Measurements from ENCODE around the gene DIMT1.
A peak's percentile ranks its signal among the peaks of the same experiment; 100 is the strongest.

The DIMT1 gene

DNA sequence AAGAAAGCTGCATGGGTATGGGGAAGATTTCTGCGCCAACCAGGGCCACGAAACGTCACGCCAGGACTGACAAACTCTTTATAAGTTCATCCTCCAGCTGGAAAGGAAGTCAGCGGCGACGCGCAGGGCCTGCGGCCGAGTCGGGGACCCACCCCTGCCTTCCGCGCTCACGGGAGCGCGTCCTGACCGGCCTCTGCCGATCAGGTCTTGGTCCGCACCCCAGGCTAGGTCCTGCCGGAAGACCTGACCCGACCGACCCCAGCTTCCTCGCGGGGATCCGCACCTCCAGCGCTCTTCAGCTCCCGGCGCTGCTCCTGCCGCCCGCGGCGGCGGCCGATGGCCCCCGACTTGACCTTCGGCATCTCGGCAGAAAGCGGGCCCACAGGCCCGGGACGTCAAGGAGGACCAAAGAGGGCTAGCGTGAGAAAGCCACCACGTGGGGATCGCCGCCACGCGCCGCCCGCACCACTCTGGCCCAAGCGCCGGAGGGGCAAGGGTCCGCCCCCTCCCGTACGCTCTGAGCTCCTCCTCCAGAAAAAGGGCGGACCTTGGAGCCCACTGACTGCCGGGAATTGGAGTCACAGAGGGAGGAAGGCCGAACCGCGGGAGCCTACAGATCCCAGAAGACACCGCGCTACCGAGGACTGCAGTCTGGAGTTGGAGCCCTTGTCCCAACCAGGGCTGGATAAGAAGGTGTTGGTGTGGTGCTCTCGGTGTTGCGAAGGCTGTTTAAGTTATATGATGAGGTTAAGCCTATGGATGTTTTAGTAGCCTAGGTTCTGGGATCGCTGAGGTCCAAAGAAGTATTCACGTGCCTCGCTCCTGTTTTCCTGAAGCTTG, at the start of gene DIMT1:
Gene DIMT1, minus strand, starts transcription at position 495 of the 840 bp plus-strand sequence. Its CDS starts 133 bp downstream, at position 362.
- peak; percentile 79 to 98 for DNase-seq

DNA sequence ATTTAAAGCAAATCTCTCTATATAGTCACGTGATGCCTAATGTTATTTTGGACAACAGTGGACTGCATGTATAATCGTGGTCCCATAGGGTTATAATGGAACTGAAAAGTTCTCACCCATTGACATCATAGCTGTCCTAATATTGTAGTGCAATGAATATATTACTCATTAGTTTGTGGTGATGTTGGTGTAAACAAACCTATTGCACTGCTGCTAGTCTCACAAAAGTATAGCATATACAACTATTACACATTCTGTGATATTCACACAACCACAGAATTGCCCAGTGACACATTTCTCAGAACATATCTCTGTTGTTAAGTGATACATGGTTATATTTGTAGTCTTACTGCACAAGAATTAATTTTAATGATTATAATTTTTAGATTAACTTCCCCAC, 46.6 kb upstream of the DIMT1 start:
- no peak for DNase-seq

DNA sequence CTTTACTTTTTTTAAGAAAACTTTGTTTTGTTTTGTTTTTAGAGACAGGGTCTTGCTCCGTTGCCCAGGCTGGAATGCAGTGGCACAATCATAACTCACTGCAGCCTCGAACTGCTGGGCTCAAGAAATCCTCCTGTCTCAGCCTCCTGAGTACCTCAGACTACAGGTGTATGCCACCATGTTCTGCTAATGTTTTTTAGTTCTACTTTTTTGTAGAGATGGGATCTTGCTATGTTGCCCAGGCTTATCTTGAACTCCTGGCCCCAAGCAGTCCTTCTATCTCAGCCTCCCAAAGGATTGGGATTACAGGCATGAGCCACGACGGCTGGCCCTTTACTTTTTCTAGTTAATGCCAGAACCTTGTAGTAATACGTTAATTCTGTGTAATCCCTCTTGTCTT, 44.8 kb upstream of the DIMT1 start:
- no peak for DNase-seq

DNA sequence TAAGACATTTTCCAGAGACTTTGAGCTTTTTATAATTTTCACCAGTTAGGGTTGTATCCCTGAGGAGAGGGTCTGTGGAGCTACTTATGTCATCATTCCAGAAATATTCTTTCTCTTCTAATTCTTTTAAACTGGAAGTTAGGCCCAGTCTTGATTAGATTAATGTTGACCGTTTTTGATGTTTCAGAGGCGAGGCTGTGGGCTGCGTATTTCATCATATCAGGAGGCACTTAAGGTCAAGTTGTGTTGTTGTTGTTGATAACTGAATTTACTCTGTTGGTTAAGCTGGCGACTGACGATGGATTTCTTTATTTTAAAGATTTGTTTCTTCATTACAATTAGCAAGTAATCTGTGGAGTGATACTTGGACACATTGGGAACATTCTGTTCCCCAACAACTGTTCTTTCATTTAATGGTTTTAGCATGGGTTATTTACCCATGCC, 28.9 kb upstream of the DIMT1 start:
- no peak for DNase-seq

DNA sequence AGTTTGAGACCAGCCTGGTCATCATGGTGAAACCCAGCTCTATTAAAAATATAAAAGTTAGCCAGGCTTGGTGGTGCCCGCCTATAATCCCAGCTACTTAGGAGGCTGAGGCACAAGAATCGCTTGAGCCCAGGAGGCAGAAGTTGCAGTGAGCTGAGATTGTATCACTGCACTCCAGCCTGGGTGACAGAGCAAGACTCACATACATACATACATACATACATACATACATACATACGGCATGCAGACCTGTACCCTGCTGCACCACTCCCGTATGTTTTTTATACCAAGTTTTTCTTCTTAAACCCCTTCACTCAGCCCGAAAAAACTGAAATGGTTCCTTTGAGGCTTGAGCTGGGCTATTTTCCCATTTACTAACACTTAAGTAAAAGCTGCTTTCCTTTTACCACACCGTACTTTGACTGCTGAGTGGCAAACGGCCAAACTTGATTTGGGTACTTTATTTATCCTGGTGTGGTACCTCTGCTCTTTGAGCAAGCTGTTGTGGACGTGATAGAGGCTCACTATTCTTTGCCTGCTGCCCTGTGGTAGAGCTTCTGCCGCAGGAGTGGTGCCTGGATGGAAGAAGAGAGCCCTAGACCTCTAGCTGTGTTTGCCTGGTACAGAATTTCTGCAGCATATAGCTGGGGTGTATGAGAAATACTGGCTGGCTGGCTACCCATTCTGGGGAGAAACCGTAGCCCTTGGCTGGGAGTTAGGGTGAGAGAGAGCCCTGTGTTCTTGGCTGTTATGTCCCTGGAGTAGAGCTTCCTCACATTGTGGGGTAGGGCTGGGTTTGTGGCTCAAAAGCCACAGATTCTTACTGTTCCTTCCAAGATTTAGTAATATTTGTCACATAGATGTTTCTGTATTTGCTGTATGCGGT, 28.3 kb upstream of the DIMT1 start:
- no peak for DNase-seq

DNA sequence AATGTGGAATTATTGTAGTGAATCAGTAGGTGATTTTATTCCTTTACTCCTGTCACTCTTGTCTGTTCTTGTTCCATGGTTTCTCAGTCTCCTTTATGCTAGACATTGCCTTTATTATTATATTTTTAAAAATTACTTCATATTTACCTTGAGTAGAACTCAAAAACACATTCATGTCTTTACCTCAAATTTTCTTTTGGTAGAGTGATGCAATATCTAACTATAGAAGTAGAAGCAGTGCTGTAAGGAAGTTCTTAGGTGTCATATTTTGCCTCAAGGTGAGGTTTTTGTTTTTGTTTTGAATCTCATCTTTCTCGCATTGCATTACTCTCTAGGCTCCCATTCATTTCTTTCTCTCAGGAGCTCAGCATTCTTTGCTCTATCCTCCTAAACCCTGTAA, 21.1 kb upstream of the DIMT1 start:
- DNase-seq, result no peak

DNA sequence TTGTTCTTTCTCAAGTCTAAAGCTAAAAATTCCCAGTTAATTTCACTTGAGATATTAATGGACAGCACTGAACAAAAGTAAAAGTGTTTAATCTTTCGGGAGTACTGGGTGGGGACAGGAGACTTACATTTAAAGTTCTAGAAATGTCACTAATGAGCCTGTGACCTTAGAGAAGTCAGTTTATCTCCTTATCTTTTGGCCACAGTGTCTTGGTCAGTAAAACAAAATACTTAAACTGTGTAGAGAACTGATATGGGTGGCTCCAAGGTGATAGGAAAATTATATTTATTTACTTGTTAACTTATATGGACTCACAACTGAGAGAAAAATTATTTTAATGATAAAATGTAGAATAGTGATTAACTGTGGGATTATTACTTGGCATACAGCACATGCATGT, 17.7 kb upstream of the DIMT1 start:
- no peak for DNase-seq

DNA sequence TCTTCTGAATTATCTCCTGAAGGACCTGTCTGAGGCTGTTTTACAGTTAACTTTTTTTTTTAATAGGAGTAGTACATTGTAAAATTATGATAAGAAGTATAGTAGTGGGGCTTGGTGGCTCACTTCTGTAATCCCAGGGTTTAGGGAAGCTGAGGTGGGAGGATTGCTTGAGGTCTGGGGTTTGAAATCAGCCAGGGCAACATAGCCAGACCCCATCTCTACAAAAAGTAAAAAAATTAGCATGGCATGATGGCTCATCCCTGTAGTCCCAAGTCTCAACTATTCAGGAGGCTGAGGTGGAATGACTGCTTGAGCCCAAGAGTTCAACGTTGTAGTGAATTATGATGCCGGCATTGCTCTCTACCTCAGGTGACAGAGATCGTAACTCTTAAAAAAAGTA, 15.9 kb upstream of the DIMT1 start:
- no peak for DNase-seq

DNA sequence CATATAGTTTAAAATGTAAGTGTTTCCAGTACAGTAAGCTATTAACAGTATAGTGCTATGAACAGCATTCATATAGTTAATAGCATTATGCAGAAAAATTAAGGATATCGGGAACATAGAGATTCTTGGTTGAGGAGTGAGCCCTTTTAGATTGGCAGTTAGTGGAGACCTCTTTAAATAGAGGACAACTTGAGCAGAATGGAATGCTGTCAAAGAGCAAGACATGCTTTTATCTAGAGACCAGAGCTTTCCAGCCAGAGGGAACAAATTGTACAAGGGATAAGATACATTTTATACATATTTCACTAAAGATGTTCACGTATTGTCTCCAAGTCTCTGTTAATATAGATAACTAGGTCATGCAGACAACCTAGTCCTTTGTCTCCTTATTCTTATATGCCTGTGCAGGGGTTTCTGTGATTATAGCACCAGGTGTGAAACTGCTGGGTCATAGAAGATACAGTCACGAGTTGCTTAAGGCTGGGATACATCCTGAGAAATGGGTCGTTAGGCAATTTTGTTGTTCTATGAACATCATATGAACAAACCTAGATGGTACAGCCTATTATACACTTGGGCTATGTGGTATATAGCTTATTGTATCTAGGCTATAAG, 14.9 kb upstream of the DIMT1 start:
- DNase-seq, result no peak

DNA sequence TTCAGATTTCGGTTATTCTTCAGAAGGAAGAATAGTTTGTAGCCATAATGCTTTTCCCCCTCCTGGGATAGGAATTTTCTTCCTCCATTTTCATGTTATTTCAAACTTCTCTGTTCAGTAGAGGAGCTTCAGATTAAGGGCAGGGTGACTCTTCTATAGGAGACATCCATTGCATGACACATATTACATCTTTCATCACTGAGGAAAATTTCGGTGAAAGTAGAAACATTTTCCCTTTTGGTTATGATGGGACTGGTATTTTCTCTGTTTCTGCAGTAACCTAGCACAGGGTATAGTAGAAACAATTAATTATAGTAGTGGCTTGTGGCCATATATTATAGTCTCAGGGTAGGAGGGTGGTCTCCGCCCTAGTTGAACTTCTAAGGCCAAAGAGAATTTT, 10.0 kb upstream of the DIMT1 start:
- no peak for DNase-seq

DNA sequence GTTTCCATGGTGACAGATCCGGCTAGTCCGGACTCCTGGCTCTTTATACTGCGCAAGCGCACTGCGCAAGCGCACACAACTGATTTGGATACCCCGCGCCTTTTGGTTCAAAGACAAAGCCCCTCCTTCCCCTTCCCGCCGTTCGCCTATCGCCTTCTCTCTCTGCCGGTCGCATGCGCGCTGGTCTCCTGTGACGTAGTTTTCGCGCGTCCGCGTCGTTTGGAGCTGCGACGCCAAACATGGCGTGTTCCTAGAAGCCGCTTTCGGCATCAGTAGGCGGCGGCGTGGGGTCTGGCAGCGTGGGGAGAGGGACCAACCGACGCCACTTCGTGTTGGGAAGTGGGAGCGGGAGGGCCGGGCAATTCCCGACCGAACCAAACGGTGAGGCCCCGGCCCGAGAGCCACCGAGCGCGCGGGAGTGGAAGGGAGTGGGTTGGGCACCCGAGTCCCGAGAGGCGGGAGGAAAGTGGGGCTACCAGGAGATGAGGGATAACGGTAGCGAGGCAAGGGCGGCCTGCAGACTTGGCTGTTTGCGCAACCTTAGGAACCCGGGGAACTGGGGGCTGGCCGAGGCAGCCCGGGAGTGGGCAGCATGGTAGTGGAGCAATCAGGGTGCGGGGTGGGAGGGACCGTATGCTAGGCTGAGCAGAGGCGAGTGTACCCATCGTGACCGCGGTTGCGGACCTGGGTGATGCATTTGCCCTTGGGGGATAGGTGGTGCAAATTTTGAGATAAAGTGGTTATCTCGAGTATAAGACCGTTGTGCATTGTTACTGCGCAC, 9.0 kb upstream of the DIMT1 start, which contains the start of gene IPO11:
Gene IPO11, plus strand, starts transcription at position 215 of the 781 bp plus-strand sequence. CDS start 24,517 bp downstream, outside the sequence.
- DNase-seq, result peak; percentile 93 to 99

DNA sequence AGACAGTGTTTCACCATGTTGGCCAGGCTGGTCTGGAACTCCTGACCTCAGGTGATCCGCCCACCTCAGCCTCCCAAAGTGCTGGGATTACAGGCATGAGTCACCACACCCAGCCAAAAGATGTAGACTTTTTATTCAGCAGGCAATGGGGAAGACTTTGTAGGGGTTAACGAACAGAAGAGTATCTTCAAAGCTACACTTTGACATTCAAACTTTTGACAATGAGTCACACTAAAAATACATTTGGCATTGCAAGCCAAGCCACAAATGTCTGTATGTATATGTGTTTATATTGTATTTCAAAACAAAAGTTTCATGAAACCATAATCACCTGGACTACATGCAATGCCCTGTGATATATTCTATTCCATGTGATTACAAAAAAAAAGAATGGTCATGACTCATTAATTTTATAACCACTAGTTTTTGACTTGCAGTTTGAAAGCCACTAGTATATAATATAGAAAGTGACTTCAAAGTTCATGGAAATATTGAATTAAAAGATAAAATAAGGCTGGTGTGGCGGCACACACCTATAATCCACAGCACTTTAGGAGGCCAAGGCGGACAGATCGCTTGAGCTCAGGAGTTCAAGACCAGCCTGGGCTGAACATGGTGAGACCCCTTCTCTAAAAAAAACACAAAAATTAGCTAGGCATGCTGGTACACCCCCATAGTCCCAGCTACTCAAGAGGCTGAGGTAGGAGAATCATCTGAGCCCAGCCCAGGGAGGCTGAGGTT, 8.3 kb downstream of the DIMT1 start:
- no peak for DNase-seq

DNA sequence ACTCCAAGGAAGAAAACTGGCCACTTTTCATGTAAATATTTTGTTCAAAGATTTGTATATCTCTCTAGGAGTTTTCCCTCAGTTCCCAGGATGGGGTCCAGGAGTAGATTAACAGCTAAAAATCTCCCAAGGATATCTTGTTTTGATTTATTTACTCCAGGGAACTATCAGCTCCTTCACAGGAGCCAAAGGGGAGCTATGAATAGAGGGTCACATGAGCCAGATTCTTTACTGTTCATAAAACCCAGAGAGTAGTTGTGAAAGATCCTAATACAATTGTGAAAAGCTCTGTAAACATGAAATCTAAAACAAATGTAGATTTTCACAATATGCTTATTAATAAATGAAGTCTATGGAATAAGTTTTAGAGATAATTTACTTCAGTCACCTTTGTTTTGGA, 16.9 kb downstream of the DIMT1 start:
- no peak for DNase-seq

DNA sequence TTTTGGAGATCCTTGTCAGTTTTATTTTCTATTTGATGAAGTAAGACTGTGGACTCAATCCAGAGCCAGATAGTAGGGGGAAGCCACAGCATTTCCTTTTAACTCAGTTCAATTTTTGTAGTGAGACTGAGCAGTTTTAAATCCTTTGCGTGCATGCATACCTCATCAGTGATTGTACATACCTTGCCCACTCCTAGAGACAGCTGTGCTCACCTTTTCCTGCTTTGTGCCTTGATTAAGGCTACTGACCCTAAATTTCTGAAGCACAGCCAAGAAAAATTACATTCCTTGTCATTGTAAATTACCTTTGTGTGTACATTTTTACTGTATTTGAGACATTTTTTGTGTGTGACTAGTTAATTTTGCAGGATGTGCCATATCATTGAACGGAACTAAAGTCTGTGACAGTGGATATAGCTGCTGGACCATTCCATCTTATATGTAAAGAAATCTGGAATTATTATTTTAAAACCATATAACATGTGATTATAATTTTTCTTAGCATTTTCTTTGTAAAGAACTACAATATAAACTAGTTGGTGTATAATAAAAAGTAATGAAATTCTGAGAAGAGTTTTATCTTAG, 17.8 kb downstream of the DIMT1 start:
- no peak for DNase-seq

DNA sequence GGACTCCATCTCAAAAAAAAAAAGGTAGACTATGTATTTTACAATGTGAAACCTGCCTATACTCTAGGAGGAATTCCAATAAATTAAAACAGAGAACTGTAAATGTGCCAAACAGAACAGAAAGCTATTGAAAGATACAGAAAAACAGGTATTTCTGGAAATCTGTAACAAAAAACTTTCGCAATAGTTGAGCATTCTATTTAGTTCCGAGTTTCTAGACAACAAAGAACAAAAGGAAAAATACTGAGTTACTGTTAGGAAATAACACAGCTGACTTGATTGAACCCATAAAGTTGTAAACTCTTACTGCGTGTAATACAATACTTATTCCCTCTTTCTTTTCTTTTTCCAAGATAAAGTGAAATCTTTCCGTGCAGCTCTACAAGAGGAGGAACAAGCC, 18.6 kb downstream of the DIMT1 start:
- DNase-seq, result no peak

DNA sequence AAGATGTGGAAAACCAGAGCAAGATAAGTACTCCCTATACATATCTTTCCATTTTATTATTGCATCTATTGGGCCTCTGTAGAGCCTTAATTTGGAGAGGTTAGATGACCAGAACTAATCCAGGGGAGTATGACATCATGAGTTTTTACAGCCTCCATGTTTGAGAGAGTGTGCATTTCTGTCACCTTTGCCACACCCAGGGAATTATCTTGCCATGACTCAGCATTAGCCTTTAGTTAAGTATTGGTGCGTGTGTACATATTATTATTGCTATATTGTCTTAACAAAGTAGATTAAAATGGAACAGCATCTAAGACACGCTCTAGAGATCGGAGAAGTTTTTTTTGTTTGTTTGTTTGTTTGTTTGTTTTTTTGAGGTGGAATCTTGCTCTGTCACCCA, 27.6 kb downstream of the DIMT1 start:
- DNase-seq, result no peak

DNA sequence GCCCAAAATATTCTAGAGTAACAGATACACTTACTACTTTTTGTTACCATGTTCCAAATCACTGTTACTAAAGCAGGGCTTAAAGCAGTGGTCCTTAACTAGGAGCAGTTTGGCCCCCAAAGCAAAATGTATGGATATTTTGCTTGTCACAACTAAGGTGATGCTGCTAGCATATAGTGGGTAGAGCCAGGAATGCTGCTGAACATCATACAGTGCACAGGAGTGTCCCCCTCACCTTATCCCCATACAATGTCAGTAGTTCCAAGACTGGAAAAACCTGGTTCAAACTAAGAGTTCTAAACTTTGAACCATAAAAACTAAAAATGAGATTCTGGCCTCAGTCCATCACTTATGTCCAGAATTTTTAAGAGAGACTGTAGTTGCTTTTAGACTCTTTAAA, 28.1 kb downstream of the DIMT1 start:
- DNase-seq, result no peak

DNA sequence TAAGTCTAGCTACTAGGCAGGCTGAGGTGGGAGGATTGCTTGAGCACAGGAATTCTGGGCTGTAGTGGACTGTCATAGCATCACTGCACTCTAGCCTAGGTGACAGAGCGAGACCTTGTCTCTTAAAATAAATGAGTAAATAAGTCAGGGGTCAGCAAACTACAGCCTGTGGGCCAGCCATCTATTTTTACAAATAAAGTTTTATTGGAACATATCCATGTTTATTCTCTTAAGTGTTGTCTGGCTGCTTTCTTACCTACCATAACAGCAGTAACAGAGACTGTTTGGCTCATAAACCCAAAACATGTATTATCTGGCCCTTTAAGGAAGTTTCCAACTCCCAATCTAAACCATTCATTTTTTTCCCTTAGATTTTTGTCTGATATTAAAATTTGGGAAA, 29.6 kb downstream of the DIMT1 start:
- no peak for DNase-seq

DNA sequence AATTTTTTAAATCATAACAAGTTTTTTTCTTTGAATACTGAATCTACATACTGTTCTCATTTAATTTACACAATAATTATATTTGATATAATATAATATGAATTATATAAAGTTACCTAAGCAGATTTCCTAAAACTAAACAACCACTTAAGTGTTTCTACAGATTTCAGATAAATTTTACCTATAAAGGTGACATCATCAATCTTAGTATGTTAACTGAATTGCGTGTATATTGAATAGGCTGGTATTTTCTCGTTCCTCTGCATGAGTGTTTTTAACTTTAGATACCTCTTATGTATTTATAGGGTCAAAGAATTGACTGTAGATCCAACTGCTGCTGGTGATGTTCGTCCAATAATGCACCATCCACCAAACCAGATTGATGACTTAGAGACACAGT, 30.3 kb downstream of the DIMT1 start:
- DNase-seq, result no peak

DNA sequence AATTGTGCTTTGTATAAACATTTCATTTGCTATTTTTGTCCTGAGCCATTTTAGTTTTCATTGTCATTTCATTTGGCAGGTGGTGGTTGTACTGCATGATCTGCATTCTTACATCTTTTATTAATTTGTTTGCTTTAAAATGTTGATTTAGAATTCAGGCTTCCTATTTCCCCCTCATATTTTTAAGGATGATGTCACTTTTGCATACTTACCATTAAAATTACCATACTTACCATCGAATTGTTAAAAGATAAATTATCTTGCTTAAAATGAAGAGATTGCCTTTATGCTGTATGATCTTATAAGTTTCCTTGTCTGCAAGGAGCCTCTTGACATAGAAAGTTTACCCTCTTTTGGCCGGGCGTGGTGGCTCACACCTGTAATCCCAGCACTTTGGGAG, 31.1 kb downstream of the DIMT1 start:
- no peak for DNase-seq

DNA sequence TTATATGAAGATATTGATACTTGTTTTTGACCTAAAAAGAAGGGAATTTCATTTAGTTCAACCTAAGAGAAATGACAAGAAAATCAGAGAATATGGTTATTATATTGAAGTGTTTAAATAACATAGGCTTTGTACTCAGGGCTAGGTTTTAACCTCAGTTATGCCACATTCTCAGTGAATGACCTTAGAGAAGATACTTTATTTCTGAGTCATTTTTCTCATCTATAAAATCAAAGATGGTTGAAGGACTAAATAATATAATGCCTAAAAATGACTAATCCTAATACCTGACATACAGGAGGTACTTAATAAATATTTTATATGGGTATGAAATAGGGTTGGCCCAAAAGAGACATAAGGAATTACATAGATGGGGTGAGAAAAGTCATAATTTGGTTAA, 32.3 kb downstream of the DIMT1 start:
- no peak for DNase-seq

DNA sequence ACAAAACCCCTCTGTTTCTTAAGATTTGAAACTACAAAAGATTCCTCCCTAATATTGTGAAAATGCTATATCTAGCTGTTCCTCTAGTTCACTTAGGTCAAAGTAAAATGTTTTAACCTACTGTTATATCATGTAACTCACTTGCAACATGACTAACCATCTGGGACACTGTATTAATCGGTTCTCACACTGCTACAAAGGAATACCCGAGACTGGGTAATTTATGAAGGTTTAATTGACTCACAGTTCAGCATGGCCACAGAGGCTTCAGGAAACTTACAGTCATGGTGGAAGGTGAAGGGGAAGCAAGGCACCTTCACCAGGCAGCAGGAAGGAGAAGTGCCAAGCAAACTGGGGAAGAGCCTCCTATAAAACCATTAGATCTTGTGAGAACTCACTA, 34.7 kb downstream of the DIMT1 start:
- DNase-seq, result no peak
